HepG2 (cell line): Measurements from ENCODE around the gene VWA3A. TPM values are rescaled to one million over a fixed set of nuclear protein-coding genes. Genes with fewer than 3 reads are reported as not detected.
A peak's percentile ranks its signal among the peaks of the same experiment; 100 is the strongest.

Source experiments
- ATAC-seq: fragments of 200-7000 bp; cut with Tn5 transposase; 3 replicates; pipeline ENCODE4 v1.9.1; 2020; ENCODE audit warnings: mild to moderate bottlenecking, moderate library complexity
- BruUV-seq: library from RNA; stranded (reverse); fragments of 400-500 nt; replicated peaks from 2 replicates; lab custom pipeline; 2021; lab: Mats Ljungman, UMichigan
- CTCF ChIA-PET: fragments of 300-600 bp; formaldehyde crosslinking; extraction: SDS; loops from one replicate; lab custom pipeline; 2021; ENCODE audit warnings: low total read pairs, inconsistent platforms, low intra/inter-chr PET ratio; lab: Yijun Ruan, JAX
- POLR2A ChIA-PET: fragments of 350-600 bp; sonication (Branson Sonifier 250); formaldehyde crosslinking; loops from one replicate; lab custom pipeline; 2020; ENCODE audit warnings: antibody characterized with exemption, inconsistent platforms; lab: Yijun Ruan, JAX
- DNase-seq: peaks from one replicate; pipeline ENCODE4 v3.0.0-alpha.2; 2015; ENCODE audit warnings: low spot score
- FAIRE-seq: peaks from 3 replicates; lab custom pipeline; 2011; peaks lifted over from hg19 to GRCh38; lab: Jason Lieb, UNC
- H2AFZ ChIP-seq: one replicate; pipeline ENCODE4 v1.6.1; 2011; ENCODE audit warnings: low read length, inconsistent platforms
- H3K27ac ChIP-seq: fragments of 300-600 bp; 3 replicates; pipeline ENCODE4 v1.8.0; 2011; ENCODE audit warnings: mixed run types, mild to moderate bottlenecking, mixed read lengths, low read length, inconsistent platforms; ENCODE audit not compliant: insufficient read depth; ENCODE audit errors: extremely low read length
- H3K27me3 ChIP-seq, 2 experiments: fragments of 200-600 bp in 1 of 2; 2 replicates in 1 of 2; 3 replicates in 1 of 2; pipeline versions ENCODE4 v1.6.0 to v1.8.0; 2011; ENCODE audit warnings: low read length in 2 of 2, mild to moderate bottlenecking in 2 of 2, moderate library complexity in 2 of 2, inconsistent platforms in 1 of 2; ENCODE audit not compliant: insufficient read depth in 2 of 2, control insufficient read depth in 1 of 2
- H3K36me3 ChIP-seq, 2 experiments: fragments of 200-600 bp in 1 of 2; replicated peaks in 1 of 2; 2 replicates in 1 of 2; 3 replicates in 1 of 2; pipeline versions ENCODE4 v1.5.1 to v1.8.0; 2011; ENCODE audit warnings: low read length in 2 of 2, inconsistent platforms in 1 of 2; ENCODE audit not compliant: insufficient read depth in 2 of 2, control insufficient read depth in 1 of 2
- H3K4me1 ChIP-seq: 2 replicates; pipeline ENCODE4 v1.5.1; 2012; ENCODE audit warnings: low read length, inconsistent platforms; ENCODE audit not compliant: insufficient read depth
- H3K4me2 ChIP-seq: 2 replicates; pipeline ENCODE4 v1.6.0; 2011; ENCODE audit warnings: low read depth, low read length, inconsistent platforms
- H3K4me3 ChIP-seq, 3 experiments: fragments of 200-600 bp in 1 of 3; sonication (generic), shearing (Covaris generic) in 1 of 3; replicated peaks in 1 of 3; 2 replicates each; pipeline ENCODE4 v1.5.1; 2011 to 2016; ENCODE audit warnings: low read length in 3 of 3, inconsistent platforms in 2 of 3, low read depth in 2 of 3, mild to moderate bottlenecking in 2 of 3, control low read depth in 1 of 3, mixed read lengths in 1 of 3; ENCODE audit not compliant: insufficient read depth in 1 of 3
- H3K79me2 ChIP-seq: one replicate; pipeline ENCODE4 v1.6.1; 2011; ENCODE audit warnings: low read length, inconsistent platforms; ENCODE audit not compliant: insufficient read depth
- H3K9ac ChIP-seq: 2 replicates; pipeline ENCODE4 v1.6.0; 2011; ENCODE audit warnings: mild to moderate bottlenecking, low read depth, low read length, inconsistent platforms; ENCODE audit not compliant: insufficient read depth
- H3K9me3 ChIP-seq: 2 replicates; pipeline ENCODE4 v1.5.1; 2012; ENCODE audit warnings: mild to moderate bottlenecking, low read length
- H4K20me1 ChIP-seq: 2 replicates; pipeline ENCODE4 v1.6.0; 2011; ENCODE audit warnings: inconsistent platforms, mild to moderate bottlenecking, low read length, moderate library complexity; ENCODE audit not compliant: insufficient read depth
- CTCF ChIP-seq: sonication (generic); formaldehyde crosslinking; IDR thresholded peaks from 2 replicates; pipeline ENCODE4 v1.5.0; 2020; ENCODE audit warnings: mild to moderate bottlenecking, missing genetic modification reagents, moderate library complexity
- HOXA5 ChIP-seq: sonication (generic); formaldehyde crosslinking; IDR thresholded peaks from 2 replicates; pipeline ENCODE4 v1.4.0; 2020; ENCODE audit warnings: missing genetic modification reagents
- KAT7 ChIP-seq: IDR thresholded peaks from 2 replicates; pipeline ENCODE4 v1.6.1; 2018; ENCODE audit warnings: borderline replicate concordance, missing compliant biosample characterization
- RBM22 ChIP-seq: fragments of 200-400 bp; formaldehyde crosslinking; optimal IDR thresholded peaks from 2 replicates; pipeline ENCODE3; 2017; ENCODE audit warnings: mild to moderate bottlenecking, low read length, moderate library complexity
- ZNF660 ChIP-seq: sonication (generic); formaldehyde crosslinking; IDR thresholded peaks from 2 replicates; pipeline ENCODE4 v1.5.1; 2020; ENCODE audit warnings: mild to moderate bottlenecking, low read depth, missing genetic modification reagents, borderline replicate concordance
- WGBS: methylation state at CpG from one replicate; pipeline ENCODE4 v1.1.6; 2017; ENCODE audit warnings: low lambda C conversion rate; 5-methylcytosine and 5-hydroxymethylcytosine counted together
- in situ Hi-C: cut with HindIII; loops from 2 replicates; pipeline ENCODE4 v1.10.0; 2017; ENCODE audit warnings: low pct_unique_long_range_greater_than_20kb; ENCODE audit not compliant: extremely low pct_ligation_motif_present
- intact Hi-C: fragments of 100-400 bp; cut with micrococcal nuclease; formaldehyde crosslinking; loops from one replicate; pipeline ENCODE4 v1.10.0; 2022; ENCODE audit not compliant: unreplicated experiment
- polyA plus RNA-seq, 8 experiments: library from polyadenylated mRNA; depleted of rRNA in 3 of 8; stranded (reverse) in 7 of 8; unstranded in 1 of 8; fragments of >200 nt; fragmentation: Illumina TruSeq in 4 of 8; extraction: Trizol in 4 of 8; gene quantifications; 2 replicates each; pipeline versions ENCODE4 v1.2.1 to v1.2.3, GENCODE V29; 2011 to 2016; ENCODE audit warnings: low read depth in 4 of 8, missing spikeins in 1 of 8, mixed read lengths in 1 of 8; ENCODE audit not compliant: insufficient read depth in 1 of 8
- total RNA-seq, 5 experiments: library from RNA; depleted of rRNA; stranded (reverse); fragments of >200 nt; fragmentation: Illumina TruSeq; extraction: Trizol; gene quantifications; 2 replicates each; pipeline ENCODE4 v1.2.3, GENCODE V29; 2016; ENCODE audit warnings: low read depth in 1 of 5

The VWA3A gene
- total and polyA plus RNA-seq, 2 of the 13 experiments (the other 11 are each of a cell fraction or from before 2014, with no cell fraction given): 0.03 to 0.07 TPM

- intact Hi-C loops: no loop called here
- ChIA-PET CTCF (no interaction called here), POLR2A (interaction anchor here (0.6 to 1.3 kb wide), 2 partner anchors 41 to 133 kb away, joined by 3 read pairs; no protein-coding TSS in a partner anchor)
- no peak overlapping the region for H3K9ac ChIP-seq
- peaks cover 0 to 3% of the 10 kb centered on the region in 2 experiments; a peak in 1 of 5 replicates for H3K36me3 ChIP-seq
- in situ Hi-C loops: no loop called here
- no peaks in the 10 kb centered on the region for H3K9me3 ChIP-seq
- no peaks in the 10 kb centered on the region for H3K27me3 ChIP-seq
- DNase-seq (peak; percentile 13), FAIRE-seq (no peak), ATAC-seq (peak; percentile 85)
- H3K27ac ChIP-seq: no peak overlapping the region
- H3K79me2 ChIP-seq: no peaks in the 10 kb centered on the region
- H3K4me2 ChIP-seq: no peak overlapping the region
- no TSS peak for BruUV-seq
- no peak overlapping the region for H2AFZ ChIP-seq
- H4K20me1 ChIP-seq: no peaks in the 10 kb centered on the region
- no peak overlapping the region for H3K4me3 ChIP-seq
- H3K4me1 ChIP-seq: no peaks in the 10 kb centered on the region
- WGBS: 88% methylated on average over 5 of the region's 5 CpGs
- TF ChIP-seq RBM22 (peak; percentile 34), CTCF (CRISPR knock-in tag) (peak; percentile 46), KAT7 (CRISPR knock-in tag) (no peak)
- TF ChIP-seq, all 625 proteins: peak for 2
Measured at GRCh38 chr16:22055881-22056280, 36.5 kb upstream of the VWA3A start.

- intact Hi-C loops (no loop called here), in situ Hi-C loops (no loop called here)
- no TSS peak for BruUV-seq
- POLR2A ChIA-PET: no interaction called here
- no peaks in the 10 kb centered on the region for H3K79me2 ChIP-seq
- H3K36me3 ChIP-seq: no peaks in the 10 kb centered on the region; a peak in 1 of 5 replicates
- H3K27me3 ChIP-seq: no peaks in the 10 kb centered on the region
- CTCF ChIA-PET: no interaction called here
- H3K4me3 ChIP-seq: no peak overlapping the region
- TF ChIP-seq HOXA5 (CRISPR knock-in tag) (no peak), ZNF660 (CRISPR knock-in tag) (no peak), RBM22 (no peak)
- no peak for FAIRE-seq
- H4K20me1 ChIP-seq: no peaks in the 10 kb centered on the region
- no peak overlapping the region for H3K4me2 ChIP-seq
- no peak overlapping the region for H3K9ac ChIP-seq
- whole genome bisulfite sequencing: 100% methylated on average over 1 of the region's 1 CpG
- H2AFZ ChIP-seq: no peak overlapping the region
- peaks cover 6% of the 10 kb centered on the region; the same call in 1 of the 2 replicates for H3K9me3 ChIP-seq
- H3K27ac ChIP-seq: no peak overlapping the region
- H3K4me1 ChIP-seq: no peaks in the 10 kb centered on the region
- no peak for ATAC-seq
- no peak for DNase-seq
Measured at GRCh38 chr16:22063888-22064467, 28.4 kb upstream of the VWA3A start.
